HCT116 (cell line): ENCODE data around the gene UNC79. TPM values are rescaled to one million over a fixed set of nuclear protein-coding genes. Genes with fewer than 3 reads are reported as not detected.

Experiments
- ATAC-seq: fragments of 200-7000 bp; cut with Tn5 transposase; 2 replicates; pipeline ENCODE4 v1.9.1; 2020; ENCODE audit warnings: mild to moderate bottlenecking, moderate library complexity
- BruUV-seq: library from RNA; stranded (reverse); fragments of 400-500 nt; replicated peaks from 2 replicates; lab custom pipeline; 2021; lab: Mats Ljungman, UMichigan
- CTCF ChIA-PET: fragments of 300-600 bp; sonication (Branson Sonifier 250); formaldehyde crosslinking; loops from one replicate; lab custom pipeline; 2021; ENCODE audit warnings: antibody characterized with exemption; lab: Charles Lee
- POLR2A ChIA-PET: fragments of 300-600, 350-600 bp; sonication (Branson Sonifier 250); formaldehyde crosslinking; loops from one replicate; lab custom pipeline; 2021; ENCODE audit warnings: antibody characterized with exemption; lab: Charles Lee
- RAD21 ChIA-PET, 2 experiments: fragments of 300-600 bp; sonication (Branson Sonifier 250); formaldehyde crosslinking; loops; one replicate each; lab custom pipeline; 2023; ENCODE audit warnings: low total read pairs in 2 of 2; ENCODE audit not compliant: uncharacterized antibody in 2 of 2, unreplicated experiment in 2 of 2, low non-redundant PET in 1 of 2; lab: Charles Lee
- DNase-seq: peaks from one replicate; pipeline ENCODE4 v3.0.0-alpha.2; 2010; ENCODE audit warnings: low read depth, low spot score
- H2AFZ ChIP-seq: fragments of 200-600 bp; shearing (Covaris generic), sonication (generic); 2 replicates; pipeline ENCODE4 v1.6.1; 2017; ENCODE audit warnings: low read depth, mixed run types, mixed read lengths, antibody characterized with exemption, low read length; ENCODE audit not compliant: poor library complexity, severe bottlenecking
- H3K27ac ChIP-seq: 2 replicates; pipeline ENCODE4 v1.5.1; 2012; ENCODE audit warnings: low read depth, low read length
- H3K27me3 ChIP-seq: fragments of 200-600 bp; sonication (generic); 2 replicates; pipeline ENCODE4 v1.6.1; 2016; ENCODE audit warnings: mixed run types, low read length, mixed read lengths; ENCODE audit not compliant: insufficient read depth
- H3K36me3 ChIP-seq, 2 experiments: fragments of 200-500 bp in 1 of 2; fragments of 200-600 bp in 1 of 2; sonication (Bioruptor generic) in 1 of 2; sonication (generic) in 1 of 2; 2 replicates each; pipeline versions ENCODE4 v1.5.1 to v1.6.1; 2014 to 2016; ENCODE audit warnings: low read length in 2 of 2, inconsistent platforms in 1 of 2, mixed read lengths in 1 of 2, mixed run types in 1 of 2; ENCODE audit not compliant: insufficient read depth in 2 of 2, control insufficient read depth in 1 of 2
- H3K4me1 ChIP-seq, 2 experiments: fragments of 200-600 bp in 1 of 2; sonication (generic) in 1 of 2; 2 replicates each; pipeline versions ENCODE4 v1.5.1 to v1.6.1; 2012 to 2017; ENCODE audit warnings: low read length in 2 of 2, inconsistent platforms in 1 of 2, mild to moderate bottlenecking in 1 of 2, mixed read lengths in 1 of 2, mixed run types in 1 of 2, moderate library complexity in 1 of 2; ENCODE audit not compliant: insufficient read depth in 2 of 2, control insufficient read depth in 1 of 2
- H3K4me2 ChIP-seq: fragments of 200-600 bp; sonication (generic); 2 replicates; pipeline ENCODE4 v1.6.1; 2017; ENCODE audit warnings: mixed run types, low read length, mixed read lengths
- H3K4me3 ChIP-seq, 2 experiments: fragments of 200-600 bp in 1 of 2; sonication (generic) in 1 of 2; replicated peaks in 1 of 2; 2 replicates each; pipeline ENCODE4 v1.5.1; 2011 to 2016; ENCODE audit warnings: low read length in 2 of 2, control low read depth in 1 of 2, low read depth in 1 of 2, mild to moderate bottlenecking in 1 of 2, mixed read lengths in 1 of 2, mixed run types in 1 of 2
- H3K79me2 ChIP-seq: fragments of 200-600 bp; sonication (generic); 2 replicates; pipeline ENCODE4 v1.6.1; 2017; ENCODE audit warnings: mild to moderate bottlenecking, mixed run types, low read length, moderate library complexity, mixed read lengths; ENCODE audit not compliant: insufficient read depth
- H3K9ac ChIP-seq: fragments of 200-600 bp; sonication (generic); 2 replicates; pipeline ENCODE4 v1.6.1; 2016; ENCODE audit warnings: low read length, mixed read lengths
- H3K9me2 ChIP-seq: fragments of 200-600 bp; sonication (generic), shearing (Covaris generic); 2 replicates; pipeline ENCODE4 v1.6.1; 2017; ENCODE audit warnings: mixed run types, mild to moderate bottlenecking, moderate library complexity; ENCODE audit not compliant: insufficient read depth
- H3K9me3 ChIP-seq, 2 experiments: fragments of 200-500 bp in 1 of 2; fragments of 200-600 bp in 1 of 2; sonication (Bioruptor generic) in 1 of 2; sonication (generic) in 1 of 2; 2 replicates each; pipeline ENCODE4 v1.6.1; 2014 to 2017; ENCODE audit warnings: low read length in 2 of 2, mixed read lengths in 2 of 2, inconsistent platforms in 1 of 2, low read depth in 1 of 2, mild to moderate bottlenecking in 1 of 2, mixed run types in 1 of 2, moderate library complexity in 1 of 2; ENCODE audit not compliant: control insufficient read depth in 1 of 2, insufficient read depth in 1 of 2
- H4K20me1 ChIP-seq: fragments of 200-600 bp; sonication (generic), shearing (Covaris generic); 2 replicates; pipeline ENCODE4 v1.6.1; 2017; ENCODE audit warnings: mixed run types, mild to moderate bottlenecking, moderate library complexity; ENCODE audit not compliant: insufficient read depth
- ATF3 ChIP-seq: IDR thresholded peaks from 2 replicates; pipeline ENCODE4 v1.6.1; 2012
- CBX3 ChIP-seq: IDR thresholded peaks from 2 replicates; pipeline ENCODE4 v1.6.1; 2012; ENCODE audit warnings: low read depth
- CEBPB ChIP-seq: IDR thresholded peaks from 2 replicates; pipeline ENCODE4 v1.6.1; 2012; ENCODE audit warnings: low read depth
- CTCF ChIP-seq, 3 experiments: fragments of 200-600 bp in 1 of 3; sonication (generic) in 1 of 3; IDR thresholded peaks in 2 of 3; conservative IDR thresholded peaks in 1 of 3; 2 replicates each; pipeline ENCODE4 v1.5.1; 2012 to 2017; ENCODE audit warnings: low read depth in 2 of 3, low read length in 2 of 3, antibody characterized with exemption in 1 of 3, borderline replicate concordance in 1 of 3, control low read depth in 1 of 3, mild to moderate bottlenecking in 1 of 3, mixed read lengths in 1 of 3, mixed run types in 1 of 3, moderate library complexity in 1 of 3; ENCODE audit not compliant: insufficient read depth in 1 of 3
- EGR1 ChIP-seq: IDR thresholded peaks from 2 replicates; pipeline ENCODE4 v1.6.1; 2012; ENCODE audit warnings: low read depth
- ELF1 ChIP-seq: IDR thresholded peaks from 2 replicates; pipeline ENCODE4 v1.6.1; 2012; ENCODE audit warnings: low read depth, borderline replicate concordance
- EZH2 ChIP-seq: fragments of 200-600 bp; sonication (generic); IDR thresholded peaks from 2 replicates; pipeline ENCODE4 v1.6.1; 2017; ENCODE audit warnings: antibody characterized with exemption, mixed run types
- EZH2phosphoT487 ChIP-seq: fragments of 200-600 bp; IDR thresholded peaks from 2 replicates; pipeline ENCODE4 v1.6.1; 2018; ENCODE audit warnings: antibody characterized with exemption, borderline replicate concordance
- FOSL1 ChIP-seq: IDR thresholded peaks from 2 replicates; pipeline ENCODE4 v1.6.1; 2012; ENCODE audit warnings: low read depth
- JUND ChIP-seq: IDR thresholded peaks from 2 replicates; pipeline ENCODE4 v1.6.1; 2012
- MAX ChIP-seq: IDR thresholded peaks from 2 replicates; pipeline ENCODE4 v1.6.1; 2012
- RAD21 ChIP-seq: IDR thresholded peaks from 2 replicates; pipeline ENCODE4 v1.6.1; 2012; ENCODE audit warnings: low read depth, mild to moderate bottlenecking
- REST ChIP-seq: IDR thresholded peaks from 2 replicates; pipeline ENCODE4 v1.6.1; 2012; ENCODE audit warnings: low read depth
- SP1 ChIP-seq: IDR thresholded peaks from 2 replicates; pipeline ENCODE4 v1.6.1; 2012; ENCODE audit warnings: low read depth
- ZBTB33 ChIP-seq: IDR thresholded peaks from 2 replicates; pipeline ENCODE4 v1.6.1; 2011; ENCODE audit warnings: mild to moderate bottlenecking, low read length, moderate library complexity; ENCODE audit not compliant: insufficient replicate concordance; ENCODE audit errors: extremely low read depth
- ZFX ChIP-seq: fragments of 450-650 bp; IDR thresholded peaks from 2 replicates; pipeline ENCODE4 v1.6.1; 2017
- ZNF274 ChIP-seq: fragments of 200-500 bp; sonication (Bioruptor generic); IDR thresholded peaks from 2 replicates; pipeline ENCODE4 v1.6.1; 2014; ENCODE audit warnings: mild to moderate bottlenecking, low read depth, low read length, inconsistent platforms
- intact Hi-C: fragments of 100-400 bp; cut with micrococcal nuclease; formaldehyde crosslinking; loops from 2 replicates; pipeline ENCODE4 v1.10.0; 2022
- total RNA-seq: library from RNA; stranded (reverse); gene quantifications from one replicate; pipeline ENCODE4 v1.2.1, GENCODE V29; 2021; ENCODE audit not compliant: unreplicated experiment

The UNC79 gene
- total RNA-seq, 1 experiment from 2014 or later = 0.10 TPM

- no peak for ATAC-seq
Measured at GRCh38 chr14:93643127-93643526, 212.4 kb downstream of the UNC79 start.

More at GRCh38 chr14:93643127-93643526, 212.4 kb downstream of the UNC79 start:
- POLR2A ChIA-PET = no interaction called here
- no peaks in the 10 kb centered on the region for H3K9me3 ChIP-seq
- no peak for DNase-seq
- no peaks in the 10 kb centered on the region for H3K36me3 ChIP-seq
- H3K27me3 ChIP-seq = peaks cover 45% of the 10 kb centered on the region
- H2AFZ ChIP-seq = no peak overlapping the region
- H3K4me1 ChIP-seq = no peaks in the 10 kb centered on the region
- intact Hi-C loops = no loop called here
- RAD21 ChIA-PET = no interaction called here
- TF ChIP-seq ATF3 (no peak), ELF1 (no peak), ZFX (no peak), FOSL1 (no peak), CTCF (IDR thresholded peaks at IDR 0.05 in 2 of 3, conservative IDR thresholded peaks at IDR 0.05 in 1 of 3; ENCODE audit: borderline replicate concordance in 1 of 3, insufficient read depth in 1 of 3, low read depth in 2 of 3, low read length in 2 of 3) (no peak), CEBPB (no peak), SP1 (no peak), ZBTB33 (no peak), REST (no peak), CBX3 (no peak), MAX (no peak), ZNF274 (no peak), EZH2 (no peak), RAD21 (no peak), JUND (no peak), EZH2phosphoT487 (no peak), EGR1 (no peak)
- no peak overlapping the region for H3K9ac ChIP-seq
- H3K27ac ChIP-seq = no peak overlapping the region
- no peak overlapping the region for H3K4me3 ChIP-seq
- no TSS peak for BruUV-seq
- H3K79me2 ChIP-seq = no peaks in the 10 kb centered on the region
- H3K9me2 ChIP-seq = no peaks in the 10 kb centered on the region
- H3K4me2 ChIP-seq = no peak overlapping the region
- CTCF ChIA-PET = no interaction called here
- no peaks in the 10 kb centered on the region for H4K20me1 ChIP-seq
